G401.6 (cell line): ENCODE measurements around the gene TECTB.

Experiments
- FAIRE-seq: peaks from 2 replicates; lab custom pipeline; 2012; peaks lifted over from hg19 to GRCh38; lab: Jason Lieb, UNC

Gene TECTB

DNA sequence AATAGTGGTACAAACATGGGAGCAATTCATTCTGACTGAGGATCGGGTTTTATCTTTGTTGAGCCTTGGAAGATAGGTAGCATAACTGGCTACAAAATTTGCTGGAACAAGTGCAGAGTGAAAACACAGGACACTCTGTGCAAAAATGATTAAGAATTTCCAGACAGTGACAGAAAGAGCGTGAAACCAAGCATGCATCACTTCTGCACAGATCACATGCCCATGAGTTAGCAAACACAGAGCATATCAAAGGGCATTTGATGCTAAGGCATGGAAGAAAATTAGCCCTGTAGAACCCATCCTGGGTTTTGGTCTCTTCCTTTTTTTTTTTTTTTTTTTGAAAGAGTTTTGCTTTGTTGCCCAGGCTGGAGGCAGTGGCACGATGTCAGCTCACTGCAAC, 28.3 kb downstream of the TECTB start:
- no peak for FAIRE-seq

DNA sequence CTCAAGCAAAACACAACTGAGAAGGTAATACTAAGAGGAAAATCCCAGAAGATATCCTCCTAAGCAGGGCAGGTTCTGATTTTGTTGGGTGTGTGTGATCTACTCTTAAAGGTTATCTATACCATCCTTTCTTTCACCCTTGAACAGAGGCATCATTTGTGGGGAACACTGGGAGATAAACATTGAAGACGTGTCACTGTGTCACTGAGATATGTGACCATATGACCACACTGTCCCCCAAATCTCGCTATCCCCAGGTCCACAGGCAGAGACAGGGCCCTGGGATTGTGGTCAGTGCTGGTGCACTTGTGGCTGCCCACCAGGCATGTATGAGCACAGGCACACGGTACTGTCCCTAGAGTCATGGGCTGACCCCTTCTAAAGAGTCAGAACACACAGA, 30.0 kb downstream of the TECTB start:
- no peak for FAIRE-seq

GRCh38 chr10:112313911-112314310, 30.7 kb downstream of the TECTB start:
- no peak for FAIRE-seq

- FAIRE-seq: peak; percentile 23
Observed at GRCh38 chr10:112314822-112315474, 31.7 kb downstream of the TECTB start.

- no peak for FAIRE-seq
Observed at GRCh38 chr10:112327678-112328077, 44.5 kb downstream of the TECTB start.

- no peak for FAIRE-seq
Observed at GRCh38 chr10:112330162-112330561, 47.0 kb downstream of the TECTB start.

GRCh38 chr10:112330607-112331160, 47.5 kb downstream of the TECTB start:
- no peak for FAIRE-seq

DNA sequence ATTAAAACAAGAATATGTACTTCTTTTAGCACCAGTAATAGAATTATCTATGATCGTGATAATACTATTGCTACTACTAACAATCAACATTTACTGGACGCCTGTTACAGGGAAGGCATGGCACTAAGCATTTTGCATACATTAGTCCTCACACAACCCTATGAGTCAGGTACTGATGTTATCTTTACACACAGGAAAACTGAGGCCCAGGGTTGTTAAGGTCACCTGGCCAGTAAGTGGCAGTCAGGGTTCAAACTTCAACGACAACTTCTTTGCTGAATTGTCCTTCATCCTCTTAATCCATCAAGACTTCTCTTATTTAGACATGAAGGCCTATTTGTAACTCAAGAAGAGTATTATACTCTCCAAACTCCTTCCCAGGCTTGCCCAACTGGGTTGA, 48.8 kb downstream of the TECTB start:
- no peak for FAIRE-seq

DNA sequence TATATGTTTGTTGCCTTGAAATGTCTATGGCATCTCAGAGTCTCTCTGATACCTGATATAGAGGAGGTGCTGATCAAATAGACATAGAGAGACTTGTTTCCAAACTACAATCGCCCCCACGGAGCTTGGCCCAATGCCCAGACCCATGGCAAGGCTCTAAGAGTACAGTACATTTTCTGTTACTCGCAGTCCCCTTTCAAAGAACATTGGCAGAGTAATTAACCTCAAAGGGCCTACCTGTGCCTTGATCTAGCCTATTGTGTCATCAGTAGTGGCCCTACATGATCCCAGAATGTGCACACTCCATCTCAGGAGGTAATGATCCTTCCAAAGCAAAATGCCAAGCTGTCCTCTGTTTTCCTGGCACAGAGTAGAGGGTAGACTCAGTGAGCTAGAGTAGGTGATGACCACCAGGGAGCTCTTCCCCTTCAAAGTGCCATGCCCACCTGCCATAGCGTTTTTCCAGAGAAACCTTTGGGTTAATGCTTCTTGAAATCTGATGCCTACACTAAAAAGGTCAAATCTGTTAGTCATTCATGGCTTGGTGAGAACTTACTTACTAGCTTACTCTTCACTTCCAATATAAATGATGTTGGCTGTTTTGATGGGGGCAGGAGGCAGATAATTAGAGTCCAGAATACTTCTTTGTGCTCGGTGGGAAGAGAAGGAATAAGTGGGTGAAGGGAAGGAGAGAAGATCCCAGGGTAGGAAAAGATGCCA, 49.5 kb downstream of the TECTB start:
- no peak for FAIRE-seq

- FAIRE-seq: no peak
Observed at GRCh38 chr10:112333452-112333851, 50.3 kb downstream of the TECTB start.

GRCh38 chr10:112335111-112335867, 52.1 kb downstream of the TECTB start:
- no peak for FAIRE-seq

DNA sequence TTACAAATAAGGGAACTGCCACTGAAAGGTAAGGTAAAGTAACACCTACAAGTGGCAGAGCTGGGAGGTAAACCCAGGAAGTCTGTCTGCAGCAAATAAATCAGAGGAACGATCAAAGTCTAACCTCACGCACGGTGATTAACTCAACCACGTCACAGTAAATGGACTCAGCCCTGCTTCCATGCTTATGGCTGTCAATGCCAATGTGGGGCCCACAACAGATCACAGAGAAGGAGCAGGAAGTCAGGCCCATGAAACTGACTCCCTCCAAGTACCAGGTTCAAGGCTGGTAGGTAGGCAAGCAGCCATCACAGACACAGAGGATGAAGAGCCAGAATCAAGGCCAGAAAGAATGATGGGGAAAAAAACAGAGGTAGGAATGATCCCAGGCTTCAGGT, 52.7 kb downstream of the TECTB start:
- no peak for FAIRE-seq

DNA sequence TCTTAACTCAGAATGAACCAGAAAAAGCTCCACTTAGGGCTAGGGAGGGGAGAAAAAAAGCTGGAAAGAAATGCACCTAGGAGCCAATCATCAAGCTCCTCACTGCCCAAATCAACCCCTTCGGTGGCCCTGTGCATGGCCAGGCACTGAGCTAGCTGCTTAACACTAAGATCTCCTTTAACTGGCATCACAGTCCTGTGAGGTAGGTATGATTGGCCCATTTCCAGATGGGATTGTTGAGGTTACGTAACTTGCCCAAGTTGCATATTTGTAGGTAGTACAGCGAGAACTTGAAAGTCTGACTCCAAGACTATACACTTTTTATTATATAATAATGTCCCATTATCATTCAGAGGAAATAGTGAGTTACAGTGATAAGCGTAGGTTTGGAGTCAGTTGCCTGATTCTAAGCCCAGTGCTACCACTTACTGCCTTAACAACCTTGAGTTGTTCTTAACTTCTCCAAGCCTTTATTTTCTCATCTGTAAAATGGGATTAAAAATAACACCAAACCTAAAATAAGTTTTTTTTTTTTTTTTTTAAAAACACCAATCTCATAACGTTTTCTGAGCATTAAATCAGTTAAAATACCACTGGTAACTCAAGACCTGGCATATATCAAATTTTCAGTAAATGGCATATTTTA, 53.5 kb downstream of the TECTB start:
- FAIRE-seq: no peak

DNA sequence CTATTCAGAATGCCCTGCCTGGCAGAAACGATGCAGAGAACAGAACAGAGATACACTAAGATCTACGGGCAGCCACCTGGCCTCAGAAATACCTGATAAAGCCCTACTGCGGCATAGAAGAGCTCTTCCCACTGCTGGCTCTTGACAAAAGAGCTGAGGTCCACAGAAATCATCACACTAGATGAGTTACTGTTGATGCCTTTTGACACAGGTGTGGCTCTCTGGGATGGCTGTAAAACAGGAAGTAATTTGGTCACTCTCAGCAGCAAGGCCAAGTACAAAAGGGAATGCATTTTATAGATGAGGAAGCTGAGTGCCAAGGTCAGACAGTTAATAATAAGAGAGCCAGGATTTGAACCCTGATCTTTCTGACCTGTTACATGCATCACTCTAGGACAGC, 55.8 kb downstream of the TECTB start:
- no peak for FAIRE-seq

- no peak for FAIRE-seq
Observed at GRCh38 chr10:112340601-112341000, 57.4 kb downstream of the TECTB start.

DNA sequence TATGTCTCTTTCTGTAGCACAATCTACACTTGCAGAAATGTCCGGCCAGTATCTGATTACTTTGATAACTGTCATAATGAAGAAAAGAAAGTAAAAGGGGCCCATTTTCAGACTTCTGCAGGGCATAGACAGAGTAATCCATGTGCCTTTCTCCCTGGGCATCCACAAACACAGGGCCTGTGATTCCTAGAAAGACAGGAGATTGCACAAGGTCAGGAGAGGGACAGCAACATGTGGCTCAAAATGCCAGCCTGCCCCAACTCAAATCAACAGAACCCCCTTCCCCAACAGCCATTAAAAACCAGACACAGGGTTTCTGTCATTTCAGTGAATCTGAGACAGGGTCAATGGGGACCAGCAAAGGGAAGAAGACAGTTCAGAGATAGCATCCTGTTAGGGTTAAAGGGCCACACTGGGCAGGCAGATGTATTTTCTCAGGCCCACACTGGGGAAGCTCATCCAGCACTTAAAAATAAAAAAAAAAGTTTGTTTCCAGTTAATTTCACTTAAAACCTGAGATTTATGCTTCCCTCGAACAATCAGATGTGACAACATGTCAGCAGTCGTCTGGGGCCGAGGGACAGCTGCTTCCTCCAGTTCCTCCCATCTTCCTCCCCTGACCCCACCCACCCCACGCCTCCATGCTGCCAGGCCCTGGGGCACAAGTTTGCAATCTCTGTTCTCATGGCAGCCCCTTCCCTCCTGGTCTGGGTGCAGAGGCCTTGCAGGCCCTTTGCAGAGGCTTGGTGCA, 60.0 kb downstream of the TECTB start:
- FAIRE-seq: no peak

DNA sequence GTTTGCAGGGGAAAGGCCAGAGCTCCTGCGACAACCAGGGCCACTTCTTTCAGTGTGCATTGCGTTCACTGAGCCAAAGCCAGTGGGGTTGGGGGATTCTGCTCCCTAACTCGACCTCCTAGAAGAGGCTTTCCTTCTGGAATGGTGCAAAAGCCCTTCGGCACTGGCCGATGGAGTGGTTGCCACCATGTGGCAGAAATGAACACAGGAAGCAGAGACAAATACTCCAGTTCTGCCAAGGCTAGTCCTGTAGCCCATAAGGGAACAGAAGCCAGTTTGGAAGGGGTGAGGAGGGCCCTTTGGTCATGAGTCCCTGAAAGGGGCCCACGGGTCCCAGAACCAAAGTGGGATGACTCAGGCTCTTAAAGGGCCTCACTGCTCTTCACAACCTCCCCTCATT, 61.1 kb downstream of the TECTB start:
- no peak for FAIRE-seq

GRCh38 chr10:112345202-112345601, 62.0 kb downstream of the TECTB start:
- no peak for FAIRE-seq

DNA sequence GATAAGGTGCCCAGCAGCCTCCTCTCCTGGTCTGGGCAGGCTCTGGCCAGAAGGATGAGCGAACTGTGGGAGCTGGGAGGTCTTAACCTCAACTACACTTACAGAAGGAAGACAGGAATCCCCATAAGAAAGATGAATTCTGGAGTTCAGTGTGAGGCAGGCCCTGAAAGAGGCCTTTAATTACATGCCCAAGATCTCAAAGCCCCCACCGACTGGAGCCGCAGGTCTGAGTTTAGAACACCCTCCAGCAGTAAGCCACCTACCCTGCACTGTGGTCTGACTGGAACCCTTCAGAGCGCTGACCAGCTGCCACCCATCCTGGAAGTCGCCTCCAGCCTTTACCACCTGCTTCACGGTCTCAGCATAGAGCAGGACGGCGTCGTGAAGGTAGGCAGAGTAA, 62.5 kb downstream of the TECTB start:
- no peak for FAIRE-seq

DNA sequence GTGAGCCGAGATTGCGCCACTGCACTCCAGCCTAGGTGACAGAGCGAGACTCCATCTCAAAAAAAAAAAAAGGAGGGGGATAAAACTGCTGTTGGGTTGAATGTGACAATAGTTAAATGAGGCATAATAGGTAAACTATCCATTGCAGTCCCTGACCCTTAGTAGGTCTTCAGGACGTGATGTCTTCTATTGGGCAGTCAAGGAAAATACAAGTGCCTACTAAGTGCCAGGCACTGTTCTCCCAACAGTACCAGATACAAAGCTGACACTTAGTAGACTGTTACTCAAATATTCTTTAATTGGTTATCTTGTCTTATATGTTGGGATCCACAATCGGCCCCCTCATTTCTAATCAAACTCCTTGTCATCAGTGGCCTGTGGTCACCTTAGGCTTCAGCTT, 63.6 kb downstream of the TECTB start:
- no peak for FAIRE-seq

DNA sequence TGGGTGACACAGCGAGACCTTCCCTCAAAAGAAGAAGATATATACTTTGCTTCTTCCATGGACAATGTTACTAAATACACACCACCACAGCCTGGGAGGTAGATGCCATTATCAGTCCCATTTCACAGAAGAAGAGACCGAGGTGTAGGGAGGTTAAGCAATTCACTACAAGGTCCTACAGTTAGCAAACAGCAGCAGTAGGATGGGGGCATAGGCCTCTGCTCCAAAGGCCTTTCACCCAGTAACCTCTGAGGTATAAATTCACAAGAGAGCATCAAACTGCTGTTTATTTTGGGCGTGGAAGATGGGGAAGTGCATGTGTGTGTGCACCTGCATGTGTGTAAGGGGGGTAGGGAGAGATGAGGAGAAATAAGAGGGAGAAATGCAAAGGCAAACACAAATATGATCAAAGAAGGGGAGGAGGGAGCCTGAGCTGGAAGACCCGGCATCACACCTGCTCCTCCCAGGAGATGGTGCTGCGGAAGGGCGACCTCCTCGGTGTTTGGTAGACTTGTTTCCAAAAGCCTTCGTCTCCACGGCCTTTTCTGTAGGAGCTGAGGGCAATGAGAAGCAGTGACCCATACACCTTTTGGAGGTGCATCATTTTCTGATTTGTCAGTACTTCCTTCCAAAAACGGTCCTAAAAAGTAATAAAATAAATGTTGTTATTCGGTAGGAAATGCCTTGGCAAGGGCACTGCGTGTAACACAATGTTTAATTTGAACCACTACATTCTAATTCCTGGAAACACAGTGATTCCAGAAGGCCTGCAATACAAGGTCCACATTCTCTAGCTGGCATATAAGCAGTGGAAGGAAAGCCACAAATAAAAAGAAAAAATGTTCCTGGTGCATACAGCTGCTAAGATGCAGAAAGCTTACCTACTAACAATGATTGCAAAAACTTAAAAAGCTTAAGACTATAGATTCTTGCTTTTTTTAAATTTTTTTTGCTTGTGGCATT, 64.8 kb downstream of the TECTB start:
- no peak for FAIRE-seq
